Measurements from ENCODE around the gene VPS13D.

The VPS13D gene

GRCh38 chr1:12441414-12442105 is 211.7 kb downstream of the VPS13D start:
- Histone ChIP-seq H3K9me3 (replicated peaks; ENCODE audit: low read length) (no peaks in the 10 kb centered on the region), H3K36me3 (ENCODE audit: insufficient read depth, low read length) (peaks cover 5% of the 10 kb centered on the region), H3K9ac (ENCODE audit: low read depth, low read length) (no peak overlapping the region), H3K4me3 (ENCODE audit: low read length) (no peak overlapping the region), H3K4me2 (ENCODE audit: low read length) (no peak overlapping the region), H3K27me3 (ENCODE audit: control insufficient read depth, insufficient read depth, low read length) (no peaks in the 10 kb centered on the region), H3K4me1 (ENCODE audit: control insufficient read depth, insufficient read depth, low read length) (peaks cover 21% of the 10 kb centered on the region)

GRCh38 chr1:12442217-12442616 is 212.4 kb downstream of the VPS13D start:
- Histone ChIP-seq H3K9ac (ENCODE audit: low read depth, low read length) (no peak overlapping the region), H3K27me3 (ENCODE audit: control insufficient read depth, insufficient read depth, low read length) (no peaks in the 10 kb centered on the region), H3K36me3 (ENCODE audit: insufficient read depth, low read length) (peaks cover 5% of the 10 kb centered on the region), H3K4me3 (ENCODE audit: low read length) (no peak overlapping the region), H3K9me3 (replicated peaks; ENCODE audit: low read length) (no peaks in the 10 kb centered on the region), H3K4me2 (ENCODE audit: low read length) (no peak overlapping the region), H3K4me1 (ENCODE audit: control insufficient read depth, insufficient read depth, low read length) (peaks cover 23% of the 10 kb centered on the region)

- no peak overlapping the region for H3K4me3 ChIP-seq (ENCODE audit: low read length)
- no peak overlapping the region for H3K9ac ChIP-seq (ENCODE audit: low read depth, low read length)
- peaks cover 5% of the 10 kb centered on the region for H3K36me3 ChIP-seq (ENCODE audit: insufficient read depth, low read length)
- peaks cover 28% of the 10 kb centered on the region for H3K4me1 ChIP-seq (ENCODE audit: control insufficient read depth, insufficient read depth, low read length)
- H3K27me3 ChIP-seq (ENCODE audit: control insufficient read depth, insufficient read depth, low read length) = no peaks in the 10 kb centered on the region
- H3K9me3 ChIP-seq (replicated peaks; ENCODE audit: low read length) = no peaks in the 10 kb centered on the region
- H3K4me2 ChIP-seq (ENCODE audit: low read length) = no peak overlapping the region
Measured at GRCh38 chr1:12443151-12443550, 213.3 kb downstream of the VPS13D start.

GRCh38 chr1:12444329-12444841 is 214.6 kb downstream of the VPS13D start:
- H3K36me3 ChIP-seq (ENCODE audit: insufficient read depth, low read length) = peaks cover 5% of the 10 kb centered on the region
- no peak overlapping the region for H3K4me2 ChIP-seq (ENCODE audit: low read length)
- H3K4me1 ChIP-seq (ENCODE audit: control insufficient read depth, insufficient read depth, low read length) = peaks cover 31% of the 10 kb centered on the region
- no peak overlapping the region for H3K4me3 ChIP-seq (ENCODE audit: low read length)
- no peak overlapping the region for H3K9ac ChIP-seq (ENCODE audit: low read depth, low read length)
- no peaks in the 10 kb centered on the region for H3K9me3 ChIP-seq (replicated peaks; ENCODE audit: low read length)
- no peaks in the 10 kb centered on the region for H3K27me3 ChIP-seq (ENCODE audit: control insufficient read depth, insufficient read depth, low read length)

GRCh38 chr1:12445257-12445656 is 215.4 kb downstream of the VPS13D start:
- no peaks in the 10 kb centered on the region for H3K9me3 ChIP-seq (replicated peaks; ENCODE audit: low read length)
- peaks cover 38% of the 10 kb centered on the region for H3K4me1 ChIP-seq (ENCODE audit: control insufficient read depth, insufficient read depth, low read length)
- peaks cover 5% of the 10 kb centered on the region for H3K36me3 ChIP-seq (ENCODE audit: insufficient read depth, low read length)
- H3K4me3 ChIP-seq (ENCODE audit: low read length) = no peak overlapping the region
- H3K4me2 ChIP-seq (ENCODE audit: low read length) = no peak overlapping the region
- H3K27me3 ChIP-seq (ENCODE audit: control insufficient read depth, insufficient read depth, low read length) = no peaks in the 10 kb centered on the region
- no peak overlapping the region for H3K9ac ChIP-seq (ENCODE audit: low read depth, low read length)

- no peak overlapping the region for H3K4me3 ChIP-seq (ENCODE audit: low read length)
- peak overlapping the region; percentile 21 for H3K9ac ChIP-seq (ENCODE audit: low read depth, low read length)
- peaks cover 7% of the 10 kb centered on the region for H3K36me3 ChIP-seq (ENCODE audit: insufficient read depth, low read length)
- H3K27me3 ChIP-seq (ENCODE audit: control insufficient read depth, insufficient read depth, low read length) = no peaks in the 10 kb centered on the region
- no peaks in the 10 kb centered on the region for H3K9me3 ChIP-seq (replicated peaks; ENCODE audit: low read length)
- peaks cover 38% of the 10 kb centered on the region for H3K4me1 ChIP-seq (ENCODE audit: control insufficient read depth, insufficient read depth, low read length)
- H3K4me2 ChIP-seq (ENCODE audit: low read length) = peak overlapping the region; percentile 54
Measured at GRCh38 chr1:12446593-12446992, 216.8 kb downstream of the VPS13D start.

- H3K27me3 ChIP-seq (ENCODE audit: control insufficient read depth, insufficient read depth, low read length) = no peaks in the 10 kb centered on the region
- H3K4me3 ChIP-seq (ENCODE audit: low read length) = no peak overlapping the region
- H3K36me3 ChIP-seq (ENCODE audit: insufficient read depth, low read length) = peaks cover 14% of the 10 kb centered on the region
- peak overlapping the region; percentile 54 for H3K4me2 ChIP-seq (ENCODE audit: low read length)
- H3K9ac ChIP-seq (ENCODE audit: low read depth, low read length) = peak overlapping the region; percentile 57
- H3K4me1 ChIP-seq (ENCODE audit: control insufficient read depth, insufficient read depth, low read length) = peaks cover 38% of the 10 kb centered on the region
- H3K9me3 ChIP-seq (replicated peaks; ENCODE audit: low read length) = no peaks in the 10 kb centered on the region
Measured at GRCh38 chr1:12447307-12447706, 217.5 kb downstream of the VPS13D start.

GRCh38 chr1:12447849-12448312 is 218.1 kb downstream of the VPS13D start:
- H3K4me1 ChIP-seq (ENCODE audit: control insufficient read depth, insufficient read depth, low read length) = peaks cover 38% of the 10 kb centered on the region
- no peak overlapping the region for H3K4me3 ChIP-seq (ENCODE audit: low read length)
- H3K9ac ChIP-seq (ENCODE audit: low read depth, low read length) = peak overlapping the region; percentile 57
- peak overlapping the region; percentile 54 for H3K4me2 ChIP-seq (ENCODE audit: low read length)
- no peaks in the 10 kb centered on the region for H3K27me3 ChIP-seq (ENCODE audit: control insufficient read depth, insufficient read depth, low read length)
- H3K36me3 ChIP-seq (ENCODE audit: insufficient read depth, low read length) = peaks cover 12% of the 10 kb centered on the region
- no peaks in the 10 kb centered on the region for H3K9me3 ChIP-seq (replicated peaks; ENCODE audit: low read length)

GRCh38 chr1:12448746-12449177 is 218.9 kb downstream of the VPS13D start:
- H3K9ac ChIP-seq (ENCODE audit: low read depth, low read length) = peak overlapping the region; percentile 60
- H3K9me3 ChIP-seq (replicated peaks; ENCODE audit: low read length) = no peaks in the 10 kb centered on the region
- H3K4me3 ChIP-seq (ENCODE audit: low read length) = no peak overlapping the region
- peaks cover 10% of the 10 kb centered on the region for H3K36me3 ChIP-seq (ENCODE audit: insufficient read depth, low read length)
- peak overlapping the region; percentile 84 for H3K4me2 ChIP-seq (ENCODE audit: low read length)
- no peaks in the 10 kb centered on the region for H3K27me3 ChIP-seq (ENCODE audit: control insufficient read depth, insufficient read depth, low read length)
- H3K4me1 ChIP-seq (ENCODE audit: control insufficient read depth, insufficient read depth, low read length) = peaks cover 43% of the 10 kb centered on the region

- H3K36me3 ChIP-seq (ENCODE audit: insufficient read depth, low read length) = peaks cover 10% of the 10 kb centered on the region
Measured at GRCh38 chr1:12450090-12450755, 220.4 kb downstream of the VPS13D start.

GRCh38 chr1:12450756-12451559 is 221.1 kb downstream of the VPS13D start:
- peaks cover 10% of the 10 kb centered on the region for H3K36me3 ChIP-seq (ENCODE audit: insufficient read depth, low read length)
- peaks cover 64% of the 10 kb centered on the region for H3K4me1 ChIP-seq (ENCODE audit: control insufficient read depth, insufficient read depth, low read length)
- no peak overlapping the region for H3K4me3 ChIP-seq (ENCODE audit: low read length)

More at GRCh38 chr1:12450090-12450755, 220.4 kb downstream of the VPS13D start:
- Histone ChIP-seq H3K4me3 (ENCODE audit: low read length) (no peak overlapping the region), H3K4me2 (ENCODE audit: low read length) (no peak overlapping the region), H3K27me3 (ENCODE audit: control insufficient read depth, insufficient read depth, low read length) (no peaks in the 10 kb centered on the region), H3K9ac (ENCODE audit: low read depth, low read length) (no peak overlapping the region), H3K9me3 (replicated peaks; ENCODE audit: low read length) (no peaks in the 10 kb centered on the region), H3K4me1 (ENCODE audit: control insufficient read depth, insufficient read depth, low read length) (peaks cover 58% of the 10 kb centered on the region)

More at GRCh38 chr1:12450756-12451559, 221.1 kb downstream of the VPS13D start:
- H3K27me3 ChIP-seq (ENCODE audit: control insufficient read depth, insufficient read depth, low read length) = no peaks in the 10 kb centered on the region
- no peak overlapping the region for H3K9ac ChIP-seq (ENCODE audit: low read depth, low read length)
- H3K4me2 ChIP-seq (ENCODE audit: low read length) = no peak overlapping the region
- no peaks in the 10 kb centered on the region for H3K9me3 ChIP-seq (replicated peaks; ENCODE audit: low read length)

Measured in skeletal muscle satellite cell (primary cell).